GM10266 (cell line): ENCODE results near the gene COX19.
A peak's percentile ranks its signal among the peaks of the same experiment; 100 is the strongest.
"Not testable (repeated sequence)": the region's sequence is repeated elsewhere in the genome, so short reads cannot be mapped to it uniquely, and the experiment has no call there.

Source experiments
- DNase-seq: peaks from one replicate; pipeline ENCODE4 v3.0.0; 2012; ENCODE audit errors: extremely low spot score
- CTCF ChIP-seq: IDR thresholded peaks from 2 replicates; pipeline ENCODE4 v1.5.1; 2012; ENCODE audit warnings: mild to moderate bottlenecking, low read depth; ENCODE audit not compliant: control insufficient read depth, insufficient read depth; ENCODE audit errors: missing control alignments

COX19 gene

GRCh38 chr7:1010226-1010625 lies 34.9 kb upstream of the COX19 start:
- no peak for TF ChIP-seq CTCF
- DNase-seq, result no peak

GRCh38 chr7:1009747-1010146 lies 34.4 kb upstream of the COX19 start:
- no peak for DNase-seq
- TF ChIP-seq CTCF, result no peak

- TF ChIP-seq CTCF, result no peak
- no peak for DNase-seq
Measured at GRCh38 chr7:1008733-1009363, 33.5 kb upstream of the COX19 start.

- no peak for TF ChIP-seq CTCF
- no peak for DNase-seq
Measured at GRCh38 chr7:1007901-1008300, 32.6 kb upstream of the COX19 start.

GRCh38 chr7:1005303-1005702 lies 30.0 kb upstream of the COX19 start:
- DNase-seq, result no peak
- TF ChIP-seq CTCF, result no peak

- TF ChIP-seq CTCF, result no peak
- DNase-seq, result peak; percentile 79
Measured at GRCh38 chr7:1004018-1004852, 28.9 kb upstream of the COX19 start.

- not testable (repeated sequence) for DNase-seq
Measured at GRCh38 chr7:1002445-1002844, 27.1 kb upstream of the COX19 start.

- DNase-seq, result not testable (repeated sequence)
Measured at GRCh38 chr7:1002026-1002425, 26.7 kb upstream of the COX19 start.

- DNase-seq, result not testable (repeated sequence)
Measured at GRCh38 chr7:1001069-1001770, 25.9 kb upstream of the COX19 start.
